ENCODE measurements around the gene SPEM1.

SPEM1 gene

GRCh38 chr17:7417056-7417655 is 3.0 kb upstream of the SPEM1 start:
- no peak for DNase-seq (ENCODE audit: low read depth in 1 of 2, low spot score in 1 of 2)

- DNase-seq (ENCODE audit: low read depth in 1 of 2, low spot score in 1 of 2) = no peak
Observed at GRCh38 chr17:7418472-7419152, 1.5 kb upstream of the SPEM1 start.

GRCh38 chr17:7421186-7421585 is 1.1 kb downstream of the SPEM1 start:
- no peak for DNase-seq (ENCODE audit: low read depth in 1 of 2, low spot score in 1 of 2)

GRCh38 chr17:7423679-7424078 is 3.6 kb downstream of the SPEM1 start:
- no peak for DNase-seq (ENCODE audit: low read depth in 1 of 2, low spot score in 1 of 2)

GRCh38 chr17:7425316-7425715 is 5.2 kb downstream of the SPEM1 start, which contains the start of gene SPEM2:
TSS of gene SPEM2 (plus strand) at chr17:7425616. CDS start at chr17:7425689, 73 bp downstream.
- DNase-seq (ENCODE audit: low read depth in 1 of 2, low spot score in 1 of 2) = no peak

GRCh38 chr17:7425756-7426155 is 5.6 kb downstream of the SPEM1 start:
- DNase-seq (ENCODE audit: low read depth in 1 of 2, low spot score in 1 of 2) = no peak

- no peak for DNase-seq (ENCODE audit: low read depth in 1 of 2, low spot score in 1 of 2)
Observed at GRCh38 chr17:7426203-7426863, 6.2 kb downstream of the SPEM1 start.

GRCh38 chr17:7426896-7427489 is 6.9 kb downstream of the SPEM1 start:
- no peak for DNase-seq (ENCODE audit: low read depth in 1 of 2, low spot score in 1 of 2)

GRCh38 chr17:7427549-7427948 is 7.4 kb downstream of the SPEM1 start:
- no peak for DNase-seq (ENCODE audit: low read depth in 1 of 2, low spot score in 1 of 2)

- no peak for DNase-seq (ENCODE audit: low read depth in 1 of 2, low spot score in 1 of 2)
Observed at GRCh38 chr17:7428557-7428956, 8.4 kb downstream of the SPEM1 start, which contains the start of gene SPEM3. TSS of gene SPEM3 (plus strand) at chr17:7428857. CDS start at chr17:7428903, 46 bp downstream.

- no peak for DNase-seq (ENCODE audit: low read depth in 1 of 2, low spot score in 1 of 2)
Observed at GRCh38 chr17:7429722-7430121, 9.6 kb downstream of the SPEM1 start.

- DNase-seq (ENCODE audit: low read depth in 1 of 2, low spot score in 1 of 2) = no peak
Observed at GRCh38 chr17:7431231-7431630, 11.1 kb downstream of the SPEM1 start.

- DNase-seq (ENCODE audit: low read depth in 1 of 2, low spot score in 1 of 2) = no peak
Observed at GRCh38 chr17:7432296-7432695, 12.2 kb downstream of the SPEM1 start.

- peak; percentile 32 to 45 for DNase-seq (ENCODE audit: low read depth in 1 of 2, low spot score in 1 of 2)
Observed at GRCh38 chr17:7435676-7436555, 15.8 kb downstream of the SPEM1 start.

GRCh38 chr17:7436556-7437368 is 16.6 kb downstream of the SPEM1 start:
- peak; percentile 50 to 71 for DNase-seq (ENCODE audit: low read depth in 1 of 2, low spot score in 1 of 2)

GRCh38 chr17:7437369-7437863 is 17.3 kb downstream of the SPEM1 start:
- no peak for DNase-seq (ENCODE audit: low read depth in 1 of 2, low spot score in 1 of 2)

GRCh38 chr17:7437950-7438614 is 18.0 kb downstream of the SPEM1 start:
- no peak for DNase-seq (ENCODE audit: low read depth in 1 of 2, low spot score in 1 of 2)

- no peak for DNase-seq (ENCODE audit: low read depth in 1 of 2, low spot score in 1 of 2)
Observed at GRCh38 chr17:7438656-7439460, 18.7 kb downstream of the SPEM1 start.
